Left kidney (tissue), 8 donors: Measurements from ENCODE around the gene PGGT1B. TPM values are rescaled to one million over a fixed set of nuclear protein-coding genes. Genes with fewer than 3 reads are reported as not detected.

Source experiments
- DNase-seq: peaks from one replicate; pipeline ENCODE4 v3.0.0-alpha.2; 2013
- long read RNA-seq, 8 donors: transcript quantifications; one replicate each; lab custom pipeline, GENCODE V29; 2026
- polyA plus RNA-seq: library from polyadenylated mRNA; unstranded; fragments of 120-200 nt; gene quantifications from one replicate; pipeline ENCODE4 v1.2.1, GENCODE V29; 2013; ENCODE audit not compliant: insufficient read length

The PGGT1B gene
- polyA plus RNA-seq: 38.5 TPM
- long read RNA-seq, donor 1, full-length matches to known transcripts: 8 of 8 reads
- long read RNA-seq, donor 1, partial matches to known transcripts: 0 of 8 reads
- long read RNA-seq, donor 1, other reads (novel, unspliced or antisense): 0 of 8 reads
- long read RNA-seq, donor 2, full-length matches to known transcripts: 7 of 13 reads
- long read RNA-seq, donor 2, partial matches to known transcripts: 0 of 13 reads
- long read RNA-seq, donor 2, other reads (novel, unspliced or antisense): 6 of 13 reads
- long read RNA-seq, donor 3, full-length matches to known transcripts: 4 of 4 reads
- long read RNA-seq, donor 3, partial matches to known transcripts: 0 of 4 reads
- long read RNA-seq, donor 3, other reads (novel, unspliced or antisense): 0 of 4 reads
- long read RNA-seq, donor 4: 0 reads
- long read RNA-seq, donor 5, full-length matches to known transcripts: 16 of 16 reads
- long read RNA-seq, donor 5, partial matches to known transcripts: 0 of 16 reads
- long read RNA-seq, donor 5, other reads (novel, unspliced or antisense): 0 of 16 reads
- long read RNA-seq, donor 6, full-length matches to known transcripts: 1 of 1 reads
- long read RNA-seq, donor 6, partial matches to known transcripts: 0 of 1 reads
- long read RNA-seq, donor 6, other reads (novel, unspliced or antisense): 0 of 1 reads
- long read RNA-seq, donor 7, full-length matches to known transcripts: 9 of 9 reads
- long read RNA-seq, donor 7, partial matches to known transcripts: 0 of 9 reads
- long read RNA-seq, donor 7, other reads (novel, unspliced or antisense): 0 of 9 reads
- long read RNA-seq, donor 8, full-length matches to known transcripts: 6 of 6 reads
- long read RNA-seq, donor 8, partial matches to known transcripts: 0 of 6 reads
- long read RNA-seq, donor 8, other reads (novel, unspliced or antisense): 0 of 6 reads

- DNase-seq: peak; percentile 64
These were observed at the start of gene PGGT1B for GRCh38 chr5:115262321-115263077. TSS of gene PGGT1B (minus strand) at chr5:115262877. CDS start at chr5:115262851, 26 bp downstream.

DNA sequence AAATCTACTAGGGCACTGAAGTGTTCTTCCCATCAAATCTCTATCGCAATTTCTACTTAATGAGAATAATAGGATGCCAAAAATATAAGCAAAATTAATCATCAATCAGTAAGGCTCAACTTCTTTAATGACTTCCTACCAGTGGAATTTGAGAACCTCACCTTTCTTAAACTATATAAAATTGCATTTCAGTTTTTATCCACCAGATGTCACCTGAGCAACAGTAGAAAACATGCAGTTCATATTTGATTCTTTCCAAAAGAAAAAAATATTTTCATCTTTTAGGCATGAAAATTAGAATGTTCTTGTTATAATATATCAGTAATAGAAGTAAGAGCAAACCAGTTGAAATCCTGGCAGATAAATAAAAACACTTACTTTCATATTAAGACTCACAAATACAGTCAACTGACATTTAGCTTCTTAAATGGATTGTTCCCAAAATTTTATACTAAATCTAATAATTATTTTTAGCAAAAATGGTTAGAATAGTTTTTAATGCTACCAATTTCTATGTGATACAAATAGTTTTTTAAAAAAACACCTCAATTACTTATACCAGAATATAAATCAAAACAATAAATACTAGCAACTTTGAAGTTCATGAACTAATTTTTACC is 47.2 kb upstream of the PGGT1B start:
- peak; percentile 50 for DNase-seq

DNA sequence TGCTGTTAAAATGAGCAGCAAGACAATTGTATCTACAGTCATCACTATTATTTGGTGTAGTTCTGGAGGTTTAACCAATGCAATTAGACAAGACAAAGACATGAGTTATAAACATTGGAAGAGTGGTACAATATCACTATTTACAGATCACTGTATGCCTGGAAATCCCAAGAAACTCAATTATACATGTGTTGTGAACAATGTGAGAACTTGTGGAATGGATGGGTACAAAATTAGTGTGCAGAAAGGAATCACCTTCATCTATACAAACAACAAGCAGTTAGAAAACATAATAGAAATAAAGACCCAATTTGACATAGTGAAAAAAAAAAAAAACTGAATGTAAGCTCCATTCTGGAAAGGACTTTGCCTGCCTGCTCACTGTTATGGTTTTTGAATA is 46.1 kb upstream of the PGGT1B start:
- DNase-seq: no peak

- DNase-seq: no peak
These were observed 43.4 kb upstream of the PGGT1B start for GRCh38 chr5:115306011-115306536.

- no peak for DNase-seq
These were observed 41.8 kb upstream of the PGGT1B start for GRCh38 chr5:115304496-115304895.

DNA sequence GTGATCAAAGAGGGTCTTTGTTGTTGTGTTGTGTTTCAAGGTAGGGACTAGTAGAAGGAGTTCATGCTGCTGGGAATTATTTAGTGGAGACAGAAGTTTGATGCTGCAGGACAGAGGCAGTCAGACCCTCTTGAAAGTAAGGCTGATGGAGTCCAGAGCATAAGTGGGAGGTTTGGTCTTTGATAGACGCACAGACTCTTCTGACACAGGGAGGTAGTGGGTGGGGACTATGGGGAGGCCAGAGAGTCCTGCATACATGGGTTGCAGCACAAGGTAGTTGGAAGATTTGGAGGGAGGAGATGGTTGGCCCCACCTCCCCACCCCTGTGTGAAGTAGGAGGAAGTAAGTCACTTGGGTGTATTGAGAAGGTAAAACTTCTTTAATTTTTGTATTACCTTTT is 36.1 kb upstream of the PGGT1B start:
- no peak for DNase-seq

DNA sequence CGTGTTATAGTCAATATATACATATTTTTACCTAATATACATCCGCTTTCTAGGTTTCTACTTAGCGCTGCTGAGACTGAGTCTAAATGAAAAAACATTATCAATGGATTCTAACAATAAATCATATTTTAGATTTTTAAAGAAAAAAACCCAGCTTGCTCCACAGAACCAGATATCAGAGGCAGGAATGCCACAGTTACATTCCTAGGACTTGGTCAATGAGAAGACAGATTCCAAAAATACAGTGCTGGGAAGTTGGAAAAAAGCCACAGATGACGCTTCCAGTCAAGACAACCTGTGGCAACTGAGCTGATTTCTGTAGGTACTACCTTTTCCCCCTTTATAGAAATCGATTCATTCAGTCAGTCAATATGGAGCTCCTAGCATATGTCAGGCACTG is 34.4 kb upstream of the PGGT1B start:
- DNase-seq: no peak

DNA sequence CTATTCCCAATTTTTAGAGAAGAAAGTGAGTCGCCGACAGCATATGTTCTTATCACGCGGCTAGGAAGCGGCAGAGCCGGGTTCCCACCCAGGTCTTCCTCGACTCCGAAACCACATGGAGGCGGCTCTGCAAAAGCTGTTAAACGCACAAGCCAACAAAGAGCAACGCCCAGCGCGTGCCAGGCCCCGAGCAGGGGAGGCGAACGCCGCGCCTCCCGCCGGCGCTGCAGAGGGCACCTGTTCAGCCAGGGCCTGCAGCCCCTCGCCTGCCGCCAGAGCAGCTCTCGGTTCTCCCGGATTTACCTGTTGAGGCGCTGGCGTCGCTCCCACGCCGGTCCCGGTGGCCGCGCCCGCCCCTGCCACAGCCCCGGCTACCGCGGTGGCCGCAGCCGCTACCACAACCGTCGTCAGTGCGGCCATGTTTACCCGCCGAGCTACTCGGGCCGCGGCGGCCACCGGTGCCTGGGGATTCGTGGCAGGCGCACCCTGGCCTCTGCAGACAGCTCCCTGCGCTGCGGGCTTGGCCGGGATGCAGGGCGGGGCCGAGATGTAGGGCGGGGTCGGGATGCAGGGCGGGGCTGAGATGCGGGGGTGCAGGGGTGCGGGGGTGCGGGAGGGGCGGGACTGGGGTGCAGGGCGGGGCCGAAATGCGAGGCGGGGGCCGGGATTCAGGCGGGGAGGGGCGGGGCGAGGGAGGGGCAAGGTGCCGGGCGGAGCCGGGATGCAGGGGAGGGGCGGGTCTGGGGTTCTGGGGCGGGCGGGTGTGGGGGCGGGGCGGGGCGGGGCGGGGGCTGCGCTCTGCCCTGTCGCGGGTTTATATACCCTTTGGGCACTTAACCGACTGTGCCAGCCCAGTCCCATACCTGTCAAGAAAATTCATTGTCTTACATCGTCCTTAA is 33.7 kb upstream of the PGGT1B start, which contains the start of gene CCDC112:
Gene CCDC112 (minus strand): TSS at position 531 of the 899 bp plus-strand sequence. CDS start 111 bp downstream, at position 420.
- peak; percentile 53 for DNase-seq

GRCh38 chr5:115295777-115296123 is 33.1 kb upstream of the PGGT1B start:
- no peak for DNase-seq

DNA sequence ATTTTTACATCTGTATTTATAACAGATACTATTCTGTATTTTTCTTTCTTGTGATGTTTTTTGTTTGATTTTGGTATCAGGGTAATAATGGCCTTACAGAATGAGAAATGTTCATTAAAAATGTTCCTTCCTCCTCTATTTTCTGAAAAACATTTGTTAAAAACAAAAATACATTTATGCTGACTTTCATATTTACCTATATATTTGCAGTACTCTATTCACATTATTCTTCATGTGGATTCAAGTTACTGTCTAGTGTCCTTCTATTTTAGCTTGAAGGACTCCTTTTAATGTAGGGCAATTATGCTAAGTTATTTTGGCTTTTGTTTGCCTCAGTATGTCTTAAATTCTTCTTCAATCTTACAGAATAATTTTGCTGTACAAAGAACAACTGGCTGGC is 28.7 kb upstream of the PGGT1B start:
- DNase-seq: no peak

DNA sequence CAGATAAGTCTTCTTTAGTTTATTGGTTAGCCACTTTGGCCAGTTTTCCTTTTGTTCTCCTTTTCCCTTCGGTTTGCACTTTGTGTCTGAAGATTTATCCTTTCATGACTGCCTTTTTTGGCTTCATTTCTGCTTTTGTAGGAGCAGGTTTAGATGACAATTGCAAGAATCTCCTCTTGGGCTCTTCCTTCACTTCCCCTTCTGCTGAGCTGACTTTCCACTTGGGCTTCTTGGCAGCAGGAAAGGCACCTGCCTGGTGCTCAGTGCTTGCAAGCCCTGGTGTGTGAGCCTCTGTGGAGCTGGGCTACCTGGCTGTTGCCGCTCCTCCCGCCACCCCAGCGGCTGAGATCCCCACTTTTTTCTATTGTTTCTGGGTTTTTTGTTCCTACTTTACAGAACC is 26.4 kb upstream of the PGGT1B start:
- DNase-seq: no peak

DNA sequence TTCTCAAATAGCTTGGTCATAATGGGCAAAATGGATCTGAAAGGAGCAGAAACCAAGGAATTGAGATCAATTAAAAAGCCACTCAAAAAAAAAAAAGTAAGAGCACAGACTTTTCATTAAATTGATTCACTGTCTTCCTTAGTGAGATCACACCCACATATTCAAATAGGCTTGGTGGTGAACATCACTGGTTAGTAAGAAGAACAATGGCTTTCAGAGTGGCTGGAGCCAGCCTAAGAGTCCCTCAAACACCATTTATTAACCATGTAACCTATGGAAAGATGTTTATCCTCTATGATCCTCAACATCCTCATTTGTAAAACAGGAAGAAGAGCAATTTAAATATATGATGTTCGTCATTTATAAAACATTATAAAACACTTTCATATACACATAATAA is 21.3 kb upstream of the PGGT1B start:
- no peak for DNase-seq

GRCh38 chr5:115282131-115282530 is 19.5 kb upstream of the PGGT1B start:
- no peak for DNase-seq

- DNase-seq: no peak
These were observed 11.9 kb upstream of the PGGT1B start for GRCh38 chr5:115274584-115274983.

DNA sequence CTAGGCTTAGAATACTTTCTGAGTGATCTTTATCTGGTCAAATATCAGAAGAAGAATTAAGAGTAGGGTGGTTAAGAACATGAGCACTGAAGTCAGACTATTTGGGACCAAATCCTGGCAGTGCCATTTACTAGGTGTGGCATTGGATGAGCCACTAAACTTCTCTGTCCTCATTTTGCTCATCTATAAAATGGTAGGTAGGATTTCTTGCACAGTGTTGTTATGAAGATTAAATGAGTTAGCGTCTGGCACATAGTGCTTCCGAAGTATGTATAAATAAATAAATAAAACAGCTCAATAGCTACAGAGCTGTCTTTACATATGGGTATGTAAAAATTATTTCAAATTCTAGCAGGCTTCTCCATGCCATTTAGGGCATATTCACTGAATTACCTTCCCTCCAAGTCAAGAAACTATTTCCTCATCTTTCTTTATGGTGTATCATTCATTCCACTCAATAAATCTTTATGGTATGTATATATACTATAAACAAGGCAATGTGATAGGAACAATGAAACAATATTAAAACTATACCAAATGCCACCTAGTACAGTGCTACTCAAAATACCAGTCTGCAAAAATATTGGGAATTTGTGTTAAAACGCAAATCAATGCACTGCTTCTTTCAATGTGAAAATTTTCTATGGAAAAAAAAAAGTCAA is 9.8 kb upstream of the PGGT1B start:
- DNase-seq: no peak

GRCh38 chr5:115271295-115272050 is 8.8 kb upstream of the PGGT1B start:
- DNase-seq: no peak

- no peak for DNase-seq
These were observed 4.9 kb upstream of the PGGT1B start for GRCh38 chr5:115267617-115268016.

- DNase-seq: no peak
These were observed 2.5 kb upstream of the PGGT1B start for GRCh38 chr5:115265220-115265619.

DNA sequence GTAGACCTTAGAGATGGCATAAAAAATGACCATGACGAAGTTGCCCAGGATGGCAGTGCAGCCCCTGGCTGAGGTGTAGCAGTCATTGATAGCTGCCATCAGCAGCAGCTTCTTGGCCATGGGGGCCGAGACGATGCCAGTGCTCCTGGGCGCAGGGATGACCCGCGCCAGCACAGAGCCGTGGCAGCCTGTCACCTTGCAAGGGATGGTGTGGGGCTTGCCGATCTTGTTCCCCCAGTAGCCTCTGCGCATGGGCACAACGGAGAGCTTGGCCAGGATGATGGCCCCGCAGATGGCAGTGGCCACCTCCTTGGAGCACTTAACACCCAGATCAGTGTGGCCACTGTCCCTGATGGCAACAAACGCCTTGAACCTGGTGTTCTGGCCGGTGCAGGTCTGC is 2.1 kb upstream of the PGGT1B start:
- DNase-seq: no peak
